Adrenal gland (tissue), 5 donors: Measurements from ENCODE around the gene ARHGEF3.

Experiments used
- POLR2A ChIP-seq, 2 donors: fragments of 450-650 bp; IDR thresholded peaks; one replicate each; pipeline ENCODE4 v1.6.1; 2017; ENCODE audit warnings: antibody characterized with exemption in 2 of 2, mild to moderate bottlenecking in 2 of 2, moderate library complexity in 1 of 2
- TF ChIP-seq, protein P1 (sequence below), 6 experiments: fragments of 450-650 bp in 4 of 6; fragments of 200-600 bp in 2 of 6; sonication (generic) in 1 of 6; IDR thresholded peaks; 1 replicate in 5 of 6; 2 replicates in 1 of 6; pipeline versions ENCODE4 v1.5.1 to v1.8.0; 2016 to 2021; ENCODE audit warnings: antibody characterized with exemption in 6 of 6, mild to moderate bottlenecking in 2 of 6, moderate library complexity in 1 of 6
- donor health status: DM: no; HTN: no; CAD: no.

GRCh38 chr3:56810577-56811545, 9.1 kb upstream of the ARHGEF3 start:
- TF ChIP-seq, protein P1, sequence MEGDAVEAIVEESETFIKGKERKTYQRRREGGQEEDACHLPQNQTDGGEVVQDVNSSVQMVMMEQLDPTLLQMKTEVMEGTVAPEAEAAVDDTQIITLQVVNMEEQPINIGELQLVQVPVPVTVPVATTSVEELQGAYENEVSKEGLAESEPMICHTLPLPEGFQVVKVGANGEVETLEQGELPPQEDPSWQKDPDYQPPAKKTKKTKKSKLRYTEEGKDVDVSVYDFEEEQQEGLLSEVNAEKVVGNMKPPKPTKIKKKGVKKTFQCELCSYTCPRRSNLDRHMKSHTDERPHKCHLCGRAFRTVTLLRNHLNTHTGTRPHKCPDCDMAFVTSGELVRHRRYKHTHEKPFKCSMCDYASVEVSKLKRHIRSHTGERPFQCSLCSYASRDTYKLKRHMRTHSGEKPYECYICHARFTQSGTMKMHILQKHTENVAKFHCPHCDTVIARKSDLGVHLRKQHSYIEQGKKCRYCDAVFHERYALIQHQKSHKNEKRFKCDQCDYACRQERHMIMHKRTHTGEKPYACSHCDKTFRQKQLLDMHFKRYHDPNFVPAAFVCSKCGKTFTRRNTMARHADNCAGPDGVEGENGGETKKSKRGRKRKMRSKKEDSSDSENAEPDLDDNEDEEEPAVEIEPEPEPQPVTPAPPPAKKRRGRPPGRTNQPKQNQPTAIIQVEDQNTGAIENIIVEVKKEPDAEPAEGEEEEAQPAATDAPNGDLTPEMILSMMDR (IDR thresholded peaks at IDR 0.05), result no peak
- no peak for TF ChIP-seq POLR2A (IDR thresholded peaks at IDR 0.05)
